Thoracic aorta (tissue), 2 donors: ENCODE data around the gene SEPHS2. TPM values are rescaled to one million over a fixed set of nuclear protein-coding genes. Genes with fewer than 3 reads are reported as not detected.
A peak's percentile ranks its signal among the peaks of the same experiment; 100 is the strongest.

ENCODE experiments used
- ATAC-seq: fragments of 150-250 bp; one replicate; pipeline ENCODE4 v1.8.0; 2017; ENCODE audit warnings: low read depth; ENCODE audit not compliant: insufficient number of reproducible peaks, low FRiP score
- DNase-seq: peaks from one replicate; pipeline ENCODE4 v3.0.0-alpha.2; 2020; ENCODE audit warnings: low spot score
- H3K27ac ChIP-seq, 2 donors: fragments of 200-600 bp; sonication (generic); 1 replicate in 1 of 2; 2 replicates in 1 of 2; pipeline ENCODE4 v1.5.1; 2016; ENCODE audit warnings: mild to moderate bottlenecking in 2 of 2, moderate library complexity in 2 of 2
- H3K27me3 ChIP-seq: fragments of 200-600 bp; sonication (generic); replicated peaks from 2 replicates; pipeline ENCODE4 v1.6.0; 2016; ENCODE audit warnings: mild to moderate bottlenecking; ENCODE audit not compliant: insufficient read depth
- H3K36me3 ChIP-seq: fragments of 200-600 bp; sonication (generic); one replicate; pipeline ENCODE4 v1.5.1; 2016
- H3K4me1 ChIP-seq, 2 donors: fragments of 200-600 bp; sonication (generic); 1 replicate in 1 of 2; 2 replicates in 1 of 2; pipeline versions ENCODE4 v1.5.1 to v1.6.0; 2016; ENCODE audit warnings: low read depth in 2 of 2, mild to moderate bottlenecking in 1 of 2; ENCODE audit not compliant: control insufficient read depth in 1 of 2
- H3K4me3 ChIP-seq: fragments of 200-600 bp; sonication (generic); 2 replicates; pipeline ENCODE4 v1.5.1; 2016; ENCODE audit warnings: mild to moderate bottlenecking
- H3K9me3 ChIP-seq: fragments of 200-600 bp; sonication (generic); 2 replicates; pipeline ENCODE4 v1.5.1; 2016
- total RNA-seq, 2 donors: library from RNA; depleted of rRNA; stranded (reverse); fragments of >200 nt; gene quantifications; one replicate each; pipeline versions ENCODE4 v1.1.0 to v1.2.3, GENCODE V29; 2016
- TF ChIP-seq, protein P1 (sequence below): fragments of 200-600 bp; sonication (generic); IDR thresholded peaks from one replicate; pipeline ENCODE4 v1.5.1; 2019; ENCODE audit warnings: antibody characterized with exemption

Gene SEPHS2
- total RNA-seq, 2 donors from 2014 or later = 18.1 to 30.3 TPM

- peak overlapping the region; percentile 85 to 88 for H3K27ac ChIP-seq
- no peaks in the 10 kb centered on the region for H3K36me3 ChIP-seq
- TF ChIP-seq, protein P1, sequence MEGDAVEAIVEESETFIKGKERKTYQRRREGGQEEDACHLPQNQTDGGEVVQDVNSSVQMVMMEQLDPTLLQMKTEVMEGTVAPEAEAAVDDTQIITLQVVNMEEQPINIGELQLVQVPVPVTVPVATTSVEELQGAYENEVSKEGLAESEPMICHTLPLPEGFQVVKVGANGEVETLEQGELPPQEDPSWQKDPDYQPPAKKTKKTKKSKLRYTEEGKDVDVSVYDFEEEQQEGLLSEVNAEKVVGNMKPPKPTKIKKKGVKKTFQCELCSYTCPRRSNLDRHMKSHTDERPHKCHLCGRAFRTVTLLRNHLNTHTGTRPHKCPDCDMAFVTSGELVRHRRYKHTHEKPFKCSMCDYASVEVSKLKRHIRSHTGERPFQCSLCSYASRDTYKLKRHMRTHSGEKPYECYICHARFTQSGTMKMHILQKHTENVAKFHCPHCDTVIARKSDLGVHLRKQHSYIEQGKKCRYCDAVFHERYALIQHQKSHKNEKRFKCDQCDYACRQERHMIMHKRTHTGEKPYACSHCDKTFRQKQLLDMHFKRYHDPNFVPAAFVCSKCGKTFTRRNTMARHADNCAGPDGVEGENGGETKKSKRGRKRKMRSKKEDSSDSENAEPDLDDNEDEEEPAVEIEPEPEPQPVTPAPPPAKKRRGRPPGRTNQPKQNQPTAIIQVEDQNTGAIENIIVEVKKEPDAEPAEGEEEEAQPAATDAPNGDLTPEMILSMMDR = no peak
- peak overlapping the region; percentile 82 for H3K4me3 ChIP-seq
- no peaks in the 10 kb centered on the region for H3K9me3 ChIP-seq
- ATAC-seq (no peak), DNase-seq (no peak)
- H3K4me1 ChIP-seq = peaks cover 9 to 20% of the 10 kb centered on the region in 2 donors
- no peaks in the 10 kb centered on the region for H3K27me3 ChIP-seq
These were observed 525 bp upstream of the SEPHS2 start for GRCh38 chr16:30446203-30446595.

GRCh38 chr16:30445149-30445407, 596 bp downstream of the SEPHS2 start:
- H3K27me3 ChIP-seq = no peaks in the 10 kb centered on the region
- H3K4me1 ChIP-seq = peaks cover 9 to 20% of the 10 kb centered on the region in 2 donors
- H3K36me3 ChIP-seq = no peaks in the 10 kb centered on the region

DNA sequence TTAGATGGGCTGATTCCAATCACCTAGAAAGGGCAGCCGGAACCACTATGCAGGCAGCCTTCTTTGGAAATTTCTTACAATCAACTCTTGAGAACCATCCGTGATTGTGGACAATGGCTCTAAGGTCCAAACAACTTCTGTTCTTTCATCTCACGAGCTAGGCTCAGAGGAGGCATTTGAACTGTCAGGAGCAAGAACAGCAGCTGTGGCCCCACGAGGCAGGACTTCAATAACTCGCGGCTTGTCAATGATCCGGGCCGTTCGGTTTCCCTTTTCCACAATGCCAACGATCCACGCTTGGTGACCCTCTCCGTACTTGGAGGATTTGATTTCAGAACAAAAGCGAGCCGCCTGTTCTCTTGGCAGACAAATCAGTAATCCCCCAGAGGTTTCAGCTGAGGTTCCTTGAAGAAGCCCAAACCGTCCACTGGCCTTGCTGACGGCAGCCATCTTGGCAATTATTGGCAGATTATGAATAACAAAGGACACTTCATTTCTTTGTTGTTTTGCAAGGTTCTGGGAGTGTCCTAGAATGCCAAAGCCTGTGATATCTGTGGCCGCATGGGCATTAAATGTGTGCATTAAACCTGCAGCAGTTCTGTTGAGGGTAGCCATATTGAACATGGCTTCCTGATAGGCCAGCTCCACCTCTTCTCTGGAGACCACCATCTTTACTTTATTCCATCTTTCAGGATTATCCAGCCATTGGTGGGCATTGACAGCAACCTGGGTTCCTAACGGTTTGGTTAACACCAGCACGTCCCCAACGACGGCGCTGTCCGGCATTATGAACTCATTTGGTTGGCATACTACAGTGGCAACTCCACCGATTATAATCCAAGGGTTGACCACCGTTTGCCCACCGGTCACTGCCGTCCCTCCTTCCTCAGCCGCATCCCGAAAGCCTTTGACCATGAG, 1.2 kb downstream of the SEPHS2 start:
- H3K9me3 ChIP-seq = no peaks in the 10 kb centered on the region
- peak overlapping the region; percentile 82 for H3K4me3 ChIP-seq
- peak overlapping the region in 1 of 2 donors; percentile 85 for H3K27ac ChIP-seq
- DNase-seq (no peak), ATAC-seq (no peak)
- TF ChIP-seq, protein P1 = no peak
- H3K4me1 ChIP-seq = peaks cover 9 to 20% of the 10 kb centered on the region in 2 donors
- H3K36me3 ChIP-seq = no peaks in the 10 kb centered on the region
- no peaks in the 10 kb centered on the region for H3K27me3 ChIP-seq

More at GRCh38 chr16:30445149-30445407, 596 bp downstream of the SEPHS2 start:
- TF ChIP-seq, protein P1 = no peak
- Histone ChIP-seq H3K4me3 (peak overlapping the region; percentile 82), H3K27ac (peak overlapping the region; percentile 85 to 88), H3K9me3 (no peaks in the 10 kb centered on the region)
- DNase-seq (no peak), ATAC-seq (no peak)

- Histone ChIP-seq H3K27ac (no peak overlapping the region), H3K4me3 (no peak overlapping the region), H3K4me1 (peaks cover 9 to 20% of the 10 kb centered on the region in 2 donors), H3K27me3 (no peaks in the 10 kb centered on the region), H3K9me3 (no peaks in the 10 kb centered on the region), H3K36me3 (no peaks in the 10 kb centered on the region)
- DNase-seq (no peak), ATAC-seq (no peak)
- TF ChIP-seq, protein P1 = no peak
These were observed 2.0 kb downstream of the SEPHS2 start for GRCh38 chr16:30443631-30444030.

GRCh38 chr16:30439720-30440348, 5.8 kb downstream of the SEPHS2 start:
- ATAC-seq (no peak), DNase-seq (no peak)
- no peak overlapping the region for H3K4me3 ChIP-seq
- TF ChIP-seq, protein P1 = no peak
- H3K36me3 ChIP-seq = no peaks in the 10 kb centered on the region
- H3K27ac ChIP-seq = no peak overlapping the region
- no peaks in the 10 kb centered on the region for H3K27me3 ChIP-seq
- H3K9me3 ChIP-seq = no peaks in the 10 kb centered on the region
- peaks cover 7 to 10% of the 10 kb centered on the region in 2 donors for H3K4me1 ChIP-seq
